Measurements from ENCODE around the gene TXNRD2.

DNA sequence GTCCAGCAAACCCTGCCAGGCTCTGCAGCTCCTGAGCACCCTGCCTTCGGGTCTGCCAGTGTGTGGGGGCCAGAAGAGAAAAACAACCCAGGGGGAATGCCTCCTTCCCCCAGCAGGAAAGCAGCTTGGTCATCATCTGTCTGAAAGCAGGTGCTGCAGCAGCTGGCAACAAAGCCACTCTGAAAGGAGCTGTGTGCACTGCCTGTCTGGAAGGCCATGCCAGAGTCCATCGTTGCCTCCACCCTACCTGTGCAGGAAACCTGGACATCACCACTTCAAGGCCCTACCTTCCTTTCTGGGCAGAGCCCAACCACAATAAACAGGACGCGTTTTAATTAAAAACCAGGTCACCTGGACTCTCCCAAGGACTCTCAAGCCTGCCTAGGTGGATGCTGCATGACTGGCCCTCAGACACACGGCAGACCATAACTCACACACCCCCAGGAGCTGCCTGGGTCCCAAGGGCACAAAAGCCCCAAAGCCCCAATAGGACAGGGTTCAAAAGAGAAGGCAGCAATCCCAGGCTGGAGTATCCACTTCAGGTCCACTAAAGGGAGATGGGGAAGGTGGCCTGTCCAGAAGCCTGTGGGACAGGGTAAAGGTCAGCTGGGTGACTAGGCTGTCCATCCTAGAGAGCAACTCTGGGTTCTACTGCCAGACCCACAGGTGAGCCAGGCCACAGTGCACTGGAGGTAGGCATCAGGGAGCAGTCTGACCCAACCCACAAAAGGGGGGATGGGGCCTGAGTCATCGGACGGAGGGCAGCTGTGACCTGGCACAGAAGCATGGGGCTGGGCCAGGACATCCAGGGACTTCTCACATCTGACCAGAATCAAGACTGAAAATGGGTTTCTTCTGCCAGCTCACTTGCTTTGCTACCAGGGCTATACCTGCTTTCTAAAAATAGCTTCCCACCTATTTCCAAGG is 93.1 kb downstream of the TXNRD2 start:
- TF ChIP-seq POLR2AphosphoS5 (IDR thresholded peaks at IDR 0.05), result no peak
- TF ChIP-seq, protein P1, sequence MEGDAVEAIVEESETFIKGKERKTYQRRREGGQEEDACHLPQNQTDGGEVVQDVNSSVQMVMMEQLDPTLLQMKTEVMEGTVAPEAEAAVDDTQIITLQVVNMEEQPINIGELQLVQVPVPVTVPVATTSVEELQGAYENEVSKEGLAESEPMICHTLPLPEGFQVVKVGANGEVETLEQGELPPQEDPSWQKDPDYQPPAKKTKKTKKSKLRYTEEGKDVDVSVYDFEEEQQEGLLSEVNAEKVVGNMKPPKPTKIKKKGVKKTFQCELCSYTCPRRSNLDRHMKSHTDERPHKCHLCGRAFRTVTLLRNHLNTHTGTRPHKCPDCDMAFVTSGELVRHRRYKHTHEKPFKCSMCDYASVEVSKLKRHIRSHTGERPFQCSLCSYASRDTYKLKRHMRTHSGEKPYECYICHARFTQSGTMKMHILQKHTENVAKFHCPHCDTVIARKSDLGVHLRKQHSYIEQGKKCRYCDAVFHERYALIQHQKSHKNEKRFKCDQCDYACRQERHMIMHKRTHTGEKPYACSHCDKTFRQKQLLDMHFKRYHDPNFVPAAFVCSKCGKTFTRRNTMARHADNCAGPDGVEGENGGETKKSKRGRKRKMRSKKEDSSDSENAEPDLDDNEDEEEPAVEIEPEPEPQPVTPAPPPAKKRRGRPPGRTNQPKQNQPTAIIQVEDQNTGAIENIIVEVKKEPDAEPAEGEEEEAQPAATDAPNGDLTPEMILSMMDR (IDR thresholded peaks at IDR 0.05), result no peak
- TF ChIP-seq POLR2A (IDR thresholded peaks at IDR 0.05), result no peak
- TF ChIP-seq EP300 (IDR thresholded peaks at IDR 0.05; ENCODE audit: low read depth), result no peak
